Heart left ventricle (tissue), 13 donors: ENCODE measurements around the gene PDX1.

Experiments
- CTCF ChIP-seq, 12 donors: fragments of 200-600 bp; sonication (generic) in 4 of 12; IDR thresholded peaks; one replicate each; pipeline versions ENCODE4 v1.5.0 to v1.8.0; 2018 to 2022; ENCODE audit warnings: antibody characterized with exemption in 12 of 12, mild to moderate bottlenecking in 5 of 12
- POLR2A ChIP-seq, 2 donors: fragments of 450-650 bp; IDR thresholded peaks; one replicate each; pipeline ENCODE4 v1.6.1; 2017; ENCODE audit warnings: antibody characterized with exemption in 2 of 2, mild to moderate bottlenecking in 2 of 2, moderate library complexity in 2 of 2
- donor health status: ischemic (EF 13 %, LVEDD 7.1; RV severe dilation, severe dysfunction).
- donor health status: DM: no; HTN: yes; CAD: no.
- donor health status: DM: no; HTN: no; CAD: no.
- donor health status: ischemic (EF 25% LVEDD 6.9; RV normal size, moderate dysfunction).
- donor health status: ischemic (EF 25% LVEDD 5.7; RV mildly dilated, moderate dysfunction).
- donor health status: ischemic (EF 35%, LVEDD 5.7; RV mildly dilated, moderate dysfunction).
- donor health status: nonischemic (EF 11% LVEDD 7.7; RV severe dilation, severe dysfunction).
- donor health status: DM: yes; HTN: yes; CAD: no.
- donor health status: PGD.
- donor health status: ischemic (EF 29% LVEDD 5.4; RV normal size, mild dysfunction).
- donor health status: nonischemic (EF 23%, LVEDD 6.1; RV moderate dilation, normal function).

- TF ChIP-seq CTCF (IDR thresholded peaks at IDR 0.05) (no peak), POLR2A (IDR thresholded peaks at IDR 0.05) (no peak)
Observed at GRCh38 chr13:27942972-27943371, 23.2 kb downstream of the PDX1 start.
